Mesendoderm (in vitro differentiated cells): ENCODE results near the gene CASKIN1.

Experiments
- DNase-seq: peaks from one replicate; pipeline ENCODE4 v3.0.0; 2013
- H2AK5ac ChIP-seq: 2 replicates; pipeline ENCODE4 v1.6.1; 2013; ENCODE audit warnings: low read length, inconsistent platforms
- H2BK120ac ChIP-seq: 2 replicates; pipeline ENCODE4 v1.6.1; 2013; ENCODE audit warnings: low read depth, mild to moderate bottlenecking, low read length, moderate library complexity, mixed read lengths
- H2BK15ac ChIP-seq: replicated peaks from 2 replicates; pipeline ENCODE4 v1.6.1; 2013; ENCODE audit warnings: low read depth, mild to moderate bottlenecking, moderate library complexity
- H2BK5ac ChIP-seq: 2 replicates; pipeline ENCODE4 v1.6.1; 2013; ENCODE audit warnings: low read length, inconsistent platforms
- H3K18ac ChIP-seq: 2 replicates; pipeline ENCODE4 v1.6.1; 2013; ENCODE audit warnings: mild to moderate bottlenecking, low read length, mixed read lengths
- H3K23ac ChIP-seq: one replicate; pipeline ENCODE4 v1.6.1; 2013; ENCODE audit warnings: low read length
- H3K27ac ChIP-seq: 2 replicates; pipeline ENCODE4 v1.5.1; 2013; ENCODE audit warnings: low read depth, mild to moderate bottlenecking, inconsistent platforms, low read length, moderate library complexity
- H3K27me3 ChIP-seq: 2 replicates; pipeline ENCODE4 v1.6.1; 2013; ENCODE audit warnings: low read length, control low read depth, mild to moderate bottlenecking, inconsistent platforms; ENCODE audit not compliant: insufficient read depth, poor library complexity
- H3K36me3 ChIP-seq: 2 replicates; pipeline ENCODE4 v1.6.1; 2013; ENCODE audit warnings: low read length, inconsistent platforms; ENCODE audit not compliant: control insufficient read depth, insufficient read depth
- H3K4ac ChIP-seq: one replicate; pipeline ENCODE4 v1.6.1; 2013; ENCODE audit warnings: low read depth, mild to moderate bottlenecking, low read length, moderate library complexity
- H3K4me1 ChIP-seq: 2 replicates; pipeline ENCODE4 v1.6.1; 2013; ENCODE audit warnings: low read depth, low read length, inconsistent platforms; ENCODE audit not compliant: control insufficient read depth
- H3K4me2 ChIP-seq: 2 replicates; pipeline ENCODE4 v1.6.1; 2013; ENCODE audit warnings: low read length
- H3K4me3 ChIP-seq: 2 replicates; pipeline ENCODE4 v1.5.1; 2013; ENCODE audit warnings: mild to moderate bottlenecking, low read length
- H3K56ac ChIP-seq: one replicate; pipeline ENCODE4 v1.6.1; 2013; ENCODE audit warnings: low read length
- H3K79me1 ChIP-seq: 2 replicates; pipeline ENCODE4 v1.6.1; 2013; ENCODE audit warnings: low read length, inconsistent platforms
- H3K79me2 ChIP-seq: 2 replicates; pipeline ENCODE4 v1.6.1; 2013; ENCODE audit warnings: mild to moderate bottlenecking, low read length; ENCODE audit not compliant: control insufficient read depth, insufficient read depth
- H3K9ac ChIP-seq: 2 replicates; pipeline ENCODE4 v1.6.1; 2013; ENCODE audit warnings: low read length, inconsistent platforms
- H4K5ac ChIP-seq: one replicate; pipeline ENCODE4 v1.6.1; 2013; ENCODE audit warnings: low read length
- H4K8ac ChIP-seq: one replicate; pipeline ENCODE4 v1.6.1; 2013; ENCODE audit warnings: low read depth, mild to moderate bottlenecking, control low read depth, low read length, moderate library complexity
- WGBS: extraction: QIAGEN DNeasy Blood & Tissue Kit; methylation state at CpG from one replicate; pipeline ENCODE4 v1.1.7; 2013; ENCODE audit warnings: low lambda C conversion rate, missing lambda C conversion rate; ENCODE audit not compliant: insufficient coverage; ENCODE audit errors: extremely low coverage; 5-methylcytosine and 5-hydroxymethylcytosine counted together

The CASKIN1 gene

DNA sequence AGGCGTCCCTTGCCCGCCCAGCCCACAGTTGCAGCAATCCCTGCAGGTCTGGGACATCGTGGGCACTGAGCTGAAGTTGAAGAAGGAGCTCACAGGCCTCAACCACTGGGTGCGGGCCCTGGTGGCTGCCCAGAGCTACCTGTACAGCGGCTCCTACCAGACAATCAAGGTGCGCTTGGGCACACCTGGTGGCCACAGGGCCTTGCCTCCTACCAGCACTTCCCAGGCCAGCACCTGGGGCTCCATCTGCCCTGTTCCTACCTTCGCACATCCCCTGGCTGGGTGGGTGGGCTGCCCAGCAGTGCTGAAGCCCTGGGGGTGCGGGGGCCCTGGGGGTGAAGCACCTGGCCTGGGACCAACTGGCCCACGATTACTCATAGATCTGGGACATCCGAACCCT lies 21.0 kb downstream of the CASKIN1 start:
- H3K27ac ChIP-seq = no peak overlapping the region
- H3K4me1 ChIP-seq = no peaks in the 10 kb centered on the region
- no peak overlapping the region for H3K18ac ChIP-seq
- H3K36me3 ChIP-seq = peaks cover 20% of the 10 kb centered on the region
- no peak overlapping the region for H2AK5ac ChIP-seq
- H4K5ac ChIP-seq = no peak overlapping the region
- WGBS = no CpG with 5 or more reads among the region's 10 CpGs
- H3K9ac ChIP-seq = no peak overlapping the region
- H3K4ac ChIP-seq = no peak overlapping the region
- no peak overlapping the region for H3K4me2 ChIP-seq
- no peaks in the 10 kb centered on the region for H3K79me2 ChIP-seq
- H3K79me1 ChIP-seq = no peaks in the 10 kb centered on the region
- H3K27me3 ChIP-seq = no peaks in the 10 kb centered on the region
- H3K4me3 ChIP-seq = no peak overlapping the region
- H3K56ac ChIP-seq = no peak overlapping the region
- no peak overlapping the region for H2BK120ac ChIP-seq
- H3K23ac ChIP-seq = no peak overlapping the region
- no peak overlapping the region for H2BK15ac ChIP-seq
- no peak for DNase-seq
- H2BK5ac ChIP-seq = no peak overlapping the region
- H4K8ac ChIP-seq = no peak overlapping the region

DNA sequence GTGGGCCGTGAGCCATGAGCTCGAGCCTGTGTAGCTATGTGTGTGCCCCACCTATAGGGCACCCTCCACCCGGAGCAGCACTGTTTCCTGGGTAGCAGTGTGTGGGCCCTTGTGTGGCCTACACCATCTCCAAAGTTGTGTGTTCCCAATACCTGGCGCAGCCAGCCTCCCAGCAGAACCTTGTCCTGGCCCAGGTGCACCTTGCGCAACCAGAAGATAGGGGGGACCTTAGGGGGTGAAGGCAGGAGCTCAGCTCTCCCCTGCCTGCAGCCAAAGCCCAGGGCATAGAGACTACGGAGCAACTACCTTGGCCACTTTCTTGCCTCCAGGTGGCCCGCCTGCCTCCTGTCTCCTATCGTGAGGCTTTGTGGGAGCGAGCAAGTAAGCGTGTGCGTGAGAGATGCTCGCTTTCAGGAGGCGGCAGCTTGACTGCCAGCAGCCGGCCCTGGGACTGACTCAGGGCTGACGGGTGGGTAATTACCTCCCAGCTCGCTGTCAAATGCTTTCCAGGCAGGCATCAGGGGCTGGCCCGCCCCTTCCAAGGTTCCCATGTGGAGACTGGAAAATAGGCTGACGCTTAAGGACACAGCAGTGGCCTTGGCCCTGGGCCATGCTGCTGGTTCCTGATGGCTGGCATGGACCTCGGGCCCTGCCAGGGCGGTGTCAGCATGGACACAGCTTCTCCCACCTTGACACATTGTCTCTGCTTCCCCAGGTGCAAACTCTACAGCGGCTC lies 21.8 kb downstream of the CASKIN1 start:
- DNase-seq = no peak
- no peaks in the 10 kb centered on the region for H3K4me1 ChIP-seq
- H3K23ac ChIP-seq = no peak overlapping the region
- no peaks in the 10 kb centered on the region for H3K79me1 ChIP-seq
- no peak overlapping the region for H3K18ac ChIP-seq
- H3K36me3 ChIP-seq = peaks cover 20% of the 10 kb centered on the region
- H4K8ac ChIP-seq = no peak overlapping the region
- H3K4me2 ChIP-seq = no peak overlapping the region
- H3K27me3 ChIP-seq = no peaks in the 10 kb centered on the region
- no peak overlapping the region for H2BK120ac ChIP-seq
- WGBS = no CpG with 5 or more reads among the region's 21 CpGs
- H3K27ac ChIP-seq = no peak overlapping the region
- no peak overlapping the region for H3K4me3 ChIP-seq
- no peak overlapping the region for H2BK5ac ChIP-seq
- no peak overlapping the region for H4K5ac ChIP-seq
- H3K79me2 ChIP-seq = no peaks in the 10 kb centered on the region
- H2AK5ac ChIP-seq = no peak overlapping the region
- no peak overlapping the region for H3K9ac ChIP-seq
- no peak overlapping the region for H3K4ac ChIP-seq
- H2BK15ac ChIP-seq = no peak overlapping the region
- no peak overlapping the region for H3K56ac ChIP-seq

DNA sequence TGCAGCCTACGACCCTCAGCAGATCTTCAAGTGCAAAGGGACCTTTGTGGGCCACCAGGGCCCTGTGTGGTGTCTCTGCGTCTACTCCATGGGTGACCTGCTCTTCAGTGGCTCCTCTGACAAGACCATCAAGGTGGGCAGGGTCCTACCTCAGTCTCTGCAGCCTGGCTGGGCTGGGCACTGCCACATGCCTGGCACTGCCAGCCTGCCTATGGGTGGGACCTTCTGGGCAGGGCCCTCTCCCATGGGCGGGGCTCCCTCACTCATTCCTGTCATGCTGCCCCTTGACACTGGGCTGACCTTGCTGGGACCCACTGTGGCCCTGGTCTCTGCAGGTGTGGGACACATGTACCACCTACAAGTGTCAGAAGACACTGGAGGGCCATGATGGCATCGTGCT lies 22.5 kb downstream of the CASKIN1 start:
- no peaks in the 10 kb centered on the region for H3K79me1 ChIP-seq
- no peak overlapping the region for H2BK15ac ChIP-seq
- H2BK5ac ChIP-seq = no peak overlapping the region
- no peak overlapping the region for H4K8ac ChIP-seq
- H3K9ac ChIP-seq = no peak overlapping the region
- H3K27me3 ChIP-seq = no peaks in the 10 kb centered on the region
- no CpG with 5 or more reads among the region's 4 CpGs for WGBS
- no peak overlapping the region for H3K27ac ChIP-seq
- H3K4ac ChIP-seq = no peak overlapping the region
- no peak overlapping the region for H3K4me3 ChIP-seq
- H3K4me1 ChIP-seq = no peaks in the 10 kb centered on the region
- H3K56ac ChIP-seq = no peak overlapping the region
- no peak overlapping the region for H3K18ac ChIP-seq
- no peak for DNase-seq
- H2AK5ac ChIP-seq = no peak overlapping the region
- no peak overlapping the region for H2BK120ac ChIP-seq
- H3K23ac ChIP-seq = no peak overlapping the region
- H3K4me2 ChIP-seq = no peak overlapping the region
- H3K36me3 ChIP-seq = peaks cover 20% of the 10 kb centered on the region
- H3K79me2 ChIP-seq = no peaks in the 10 kb centered on the region
- no peak overlapping the region for H4K5ac ChIP-seq

DNA sequence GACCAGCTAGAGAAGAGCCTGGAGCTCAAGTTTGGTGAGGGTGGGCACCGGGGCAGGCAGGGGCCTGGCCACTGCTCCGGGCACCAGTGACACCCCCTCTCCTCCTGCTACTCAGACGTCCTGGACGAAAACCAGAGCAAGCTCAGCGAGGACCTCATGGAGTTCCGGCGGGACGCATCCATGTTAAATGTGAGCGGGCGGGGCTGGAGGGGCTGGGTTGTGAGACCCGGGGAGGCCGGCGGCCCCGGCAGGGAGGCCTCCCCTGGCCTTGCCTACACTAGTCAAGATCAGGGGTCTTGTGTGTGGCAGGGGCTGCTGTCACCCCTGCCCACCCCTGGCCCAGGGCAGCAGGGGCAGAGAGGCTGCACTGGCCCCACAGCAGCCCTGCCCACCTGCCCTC lies 23.0 kb downstream of the CASKIN1 start:
- H3K27me3 ChIP-seq = no peaks in the 10 kb centered on the region
- no peak overlapping the region for H3K56ac ChIP-seq
- no peak overlapping the region for H3K27ac ChIP-seq
- no CpG with 5 or more reads among the region's 14 CpGs for WGBS
- no peak overlapping the region for H4K8ac ChIP-seq
- no peak overlapping the region for H3K4ac ChIP-seq
- H3K4me1 ChIP-seq = no peaks in the 10 kb centered on the region
- no peaks in the 10 kb centered on the region for H3K79me2 ChIP-seq
- H2AK5ac ChIP-seq = no peak overlapping the region
- no peak overlapping the region for H3K18ac ChIP-seq
- H2BK15ac ChIP-seq = no peak overlapping the region
- DNase-seq = no peak
- H2BK120ac ChIP-seq = no peak overlapping the region
- H3K36me3 ChIP-seq = peaks cover 20% of the 10 kb centered on the region
- no peak overlapping the region for H4K5ac ChIP-seq
- no peak overlapping the region for H3K4me3 ChIP-seq
- no peak overlapping the region for H2BK5ac ChIP-seq
- no peak overlapping the region for H3K23ac ChIP-seq
- no peaks in the 10 kb centered on the region for H3K79me1 ChIP-seq
- no peak overlapping the region for H3K4me2 ChIP-seq
- H3K9ac ChIP-seq = no peak overlapping the region

DNA sequence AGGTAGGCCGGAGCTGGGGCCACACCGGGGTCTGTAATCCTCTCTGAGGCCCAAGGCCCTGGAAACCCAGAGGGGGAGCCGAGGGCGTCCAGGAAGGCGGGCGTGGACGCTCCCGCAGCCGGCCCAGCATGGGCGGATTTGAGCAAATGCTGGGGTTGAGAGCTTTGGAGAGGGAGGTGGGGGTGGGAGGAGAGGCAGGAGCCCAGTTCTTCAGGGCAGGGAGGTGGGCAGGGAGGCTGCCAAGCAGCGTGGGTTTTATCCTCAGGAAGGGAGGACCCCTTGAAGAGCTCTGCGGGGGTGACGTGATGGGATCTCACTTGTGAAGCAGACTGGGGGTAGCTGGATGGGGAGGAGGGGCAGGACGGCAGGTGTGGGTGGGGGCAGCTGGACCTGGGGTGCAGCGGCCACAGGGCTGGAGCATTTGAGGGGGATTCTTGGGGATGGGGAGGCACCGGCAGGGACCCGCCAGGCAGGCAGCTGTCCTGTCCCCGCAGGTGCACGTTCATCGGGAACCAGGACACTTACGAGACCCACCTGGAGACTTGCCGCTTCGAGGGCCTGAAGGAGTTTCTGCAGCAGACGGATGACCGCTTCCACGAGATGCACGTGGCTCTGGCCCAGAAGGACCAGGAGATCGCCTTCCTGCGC lies 23.6 kb downstream of the CASKIN1 start:
- H3K56ac ChIP-seq = no peak overlapping the region
- no peak overlapping the region for H3K4me2 ChIP-seq
- no peaks in the 10 kb centered on the region for H3K4me1 ChIP-seq
- H2AK5ac ChIP-seq = no peak overlapping the region
- no peak for DNase-seq
- H3K27me3 ChIP-seq = no peaks in the 10 kb centered on the region
- H2BK15ac ChIP-seq = no peak overlapping the region
- no CpG with 5 or more reads among the region's 29 CpGs for WGBS
- H3K36me3 ChIP-seq = peaks cover 20% of the 10 kb centered on the region
- no peak overlapping the region for H3K27ac ChIP-seq
- no peak overlapping the region for H3K4ac ChIP-seq
- no peak overlapping the region for H3K23ac ChIP-seq
- H3K79me2 ChIP-seq = no peaks in the 10 kb centered on the region
- no peak overlapping the region for H4K8ac ChIP-seq
- H2BK120ac ChIP-seq = no peak overlapping the region
- no peak overlapping the region for H3K18ac ChIP-seq
- no peak overlapping the region for H3K4me3 ChIP-seq
- no peak overlapping the region for H3K9ac ChIP-seq
- no peaks in the 10 kb centered on the region for H3K79me1 ChIP-seq
- H4K5ac ChIP-seq = no peak overlapping the region
- H2BK5ac ChIP-seq = no peak overlapping the region
